Suprapubic skin (tissue), 3 donors: Measurements from ENCODE around the gene DIP2C.

Experiments used
- CTCF ChIP-seq, 2 donors: fragments of 200-600 bp in 1 of 2; fragments of 450-650 bp in 1 of 2; sonication (generic) in 1 of 2; IDR thresholded peaks; one replicate each; pipeline ENCODE4 v1.5.1; 2016 to 2019; ENCODE audit warnings: antibody characterized with exemption in 2 of 2, mild to moderate bottlenecking in 1 of 2, moderate library complexity in 1 of 2
- POLR2A ChIP-seq, 2 donors: fragments of 450-650 bp; IDR thresholded peaks; one replicate each; pipeline ENCODE4 v1.6.1; 2017; ENCODE audit warnings: antibody characterized with exemption in 2 of 2, mild to moderate bottlenecking in 2 of 2, moderate library complexity in 2 of 2

GRCh38 chr10:440127-440526 is 249.3 kb downstream of the DIP2C start:
- no peak for TF ChIP-seq POLR2A (IDR thresholded peaks at IDR 0.05)
- no peak for TF ChIP-seq CTCF (IDR thresholded peaks at IDR 0.05)
